NCI-H524 (cell line): ENCODE measurements around the gene KRTAP19-1.

Experiments
- DNase-seq, 2 experiments: peaks; one replicate each; lab custom pipeline; 2025; lab: John Stamatoyannopoulos, UW

The KRTAP19-1 gene

DNA sequence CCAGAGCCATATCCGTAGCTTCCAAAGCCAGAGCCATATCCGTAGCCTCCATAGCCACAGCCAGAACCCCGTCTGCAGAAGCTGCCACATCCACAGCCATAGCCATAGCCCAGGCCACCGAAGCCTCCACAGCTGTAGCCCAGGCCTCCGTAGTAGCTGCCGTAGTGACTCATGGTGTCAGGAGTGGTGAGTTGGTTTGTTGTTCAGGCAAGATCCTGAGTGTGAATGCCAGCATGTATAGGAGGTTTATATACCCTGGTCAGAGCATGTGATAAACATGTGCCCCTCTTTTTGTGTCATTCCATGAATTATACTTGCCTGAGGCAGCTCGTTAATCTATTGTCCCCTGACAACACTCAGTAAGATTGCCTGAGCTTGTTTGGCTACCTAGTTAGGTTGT is at the start of gene KRTAP19-1:
TSS of gene KRTAP19-1 (minus strand) at position 223 of the 400 bp plus-strand sequence. CDS start at position 173, 50 bp downstream.
- no peak for DNase-seq

DNA sequence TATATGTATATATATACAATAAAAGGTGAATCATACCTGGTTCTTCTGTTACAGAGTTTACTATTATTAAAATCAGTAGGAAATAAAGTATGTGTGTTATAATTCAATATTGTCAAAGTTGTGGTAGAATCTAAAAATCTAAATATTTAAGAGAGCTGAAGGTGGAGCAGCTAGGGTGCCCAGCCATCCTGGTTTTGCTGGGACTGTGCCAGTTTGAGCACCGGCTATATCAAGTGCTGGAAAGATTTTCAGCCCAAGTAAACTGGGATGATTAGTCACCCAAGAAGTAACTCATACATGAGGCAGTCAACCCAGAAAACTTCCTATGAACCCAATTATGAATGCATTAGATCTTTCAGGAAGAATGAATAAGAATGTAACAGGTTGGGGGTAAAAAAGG is 38.7 kb upstream of the KRTAP19-1 start:
- no peak for DNase-seq

DNA sequence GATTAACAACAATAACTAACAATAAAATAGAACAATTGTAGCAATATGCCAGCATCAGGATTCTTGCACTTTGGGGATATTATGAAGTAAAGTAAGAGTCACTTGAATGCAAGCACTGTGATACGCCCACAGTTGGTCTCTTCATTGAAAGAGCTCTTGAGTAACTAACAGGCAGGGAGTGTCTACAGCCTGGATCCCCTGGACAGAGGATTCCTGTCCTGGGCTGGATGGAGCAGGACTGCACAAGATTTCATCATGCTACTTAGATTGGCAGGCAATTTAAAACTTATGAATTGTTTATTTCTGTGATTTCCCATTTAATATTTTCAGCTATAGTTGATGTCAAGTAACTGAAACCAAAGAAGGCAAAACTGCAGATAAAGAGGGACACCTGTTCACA is 35.5 kb upstream of the KRTAP19-1 start:
- no peak for DNase-seq

DNA sequence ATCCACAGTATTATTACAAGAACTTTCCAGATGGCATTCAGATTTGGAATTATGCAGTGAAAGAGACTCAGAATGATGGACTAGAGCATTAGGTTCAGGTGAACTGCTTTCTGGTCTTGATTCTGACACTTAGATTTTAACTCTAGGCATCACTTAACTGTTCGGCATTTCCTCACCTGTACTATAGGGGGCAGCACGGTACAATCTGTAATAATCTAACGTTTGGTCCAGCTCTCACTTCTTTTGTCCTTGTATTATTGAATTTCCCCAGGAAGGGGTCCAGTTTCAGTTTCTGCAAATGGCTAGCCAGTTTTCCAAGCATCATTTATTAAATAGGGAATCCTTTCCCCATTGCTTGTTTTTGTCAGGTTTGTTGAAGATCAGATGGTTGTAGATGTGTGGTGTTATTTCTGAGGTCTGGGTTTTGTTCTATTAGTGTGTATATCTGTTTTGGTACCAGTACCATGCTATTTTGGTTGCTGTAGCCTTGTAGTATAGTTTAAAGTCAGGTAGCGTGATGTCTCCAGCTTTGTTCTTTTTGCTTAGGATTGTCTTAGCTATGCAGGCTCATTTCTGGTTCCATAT is 25.5 kb upstream of the KRTAP19-1 start:
- peak in 1 of 2 experiments; percentile 32 for DNase-seq

DNA sequence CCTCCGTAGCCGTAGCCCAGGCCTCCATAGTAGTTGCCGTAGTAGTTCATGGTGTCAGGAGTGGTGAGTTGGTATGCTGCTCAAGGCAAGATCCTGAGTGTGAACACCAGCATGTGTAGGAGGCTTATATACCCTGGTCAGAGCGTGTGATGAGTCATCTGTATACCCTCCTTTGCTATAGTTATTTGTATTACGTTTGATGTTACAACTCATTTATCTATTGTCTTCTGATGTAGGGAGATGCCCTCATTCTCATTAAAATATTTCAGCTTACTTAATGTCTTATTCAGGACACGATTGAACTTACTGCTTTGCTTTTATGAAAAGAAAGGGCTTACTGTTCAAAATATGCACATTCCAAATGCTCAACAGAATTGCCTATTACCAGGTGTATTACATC is 21.9 kb upstream of the KRTAP19-1 start, which contains the start of gene KRTAP19-5:
TSS of gene KRTAP19-5 (minus strand) at position 101 of the 400 bp plus-strand sequence. CDS start at position 50, 51 bp downstream.
- no peak for DNase-seq

DNA sequence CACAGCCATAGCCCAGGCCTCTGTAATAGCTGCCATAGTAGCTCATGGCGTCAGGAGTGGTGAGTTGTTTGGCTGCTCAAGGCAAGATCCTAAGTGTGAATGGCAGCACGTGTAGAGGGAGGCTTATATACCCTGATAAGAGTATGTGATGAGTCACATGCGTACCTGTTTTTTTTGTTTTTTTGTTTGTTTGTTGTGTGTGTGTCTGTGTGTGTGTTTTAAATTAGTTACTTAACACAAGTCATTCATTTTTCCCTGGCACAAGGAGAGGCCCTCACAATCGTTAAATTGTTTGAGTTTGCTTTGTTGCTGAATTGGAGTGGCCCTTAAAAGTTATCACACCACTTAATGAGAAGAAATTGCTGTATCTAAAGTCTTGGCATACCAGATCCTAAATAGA is 16.9 kb upstream of the KRTAP19-1 start, which contains the start of gene KRTAP19-4:
TSS of gene KRTAP19-4 (minus strand) at position 101 of the 400 bp plus-strand sequence. CDS start at position 46, 55 bp downstream.
- no peak for DNase-seq

DNA sequence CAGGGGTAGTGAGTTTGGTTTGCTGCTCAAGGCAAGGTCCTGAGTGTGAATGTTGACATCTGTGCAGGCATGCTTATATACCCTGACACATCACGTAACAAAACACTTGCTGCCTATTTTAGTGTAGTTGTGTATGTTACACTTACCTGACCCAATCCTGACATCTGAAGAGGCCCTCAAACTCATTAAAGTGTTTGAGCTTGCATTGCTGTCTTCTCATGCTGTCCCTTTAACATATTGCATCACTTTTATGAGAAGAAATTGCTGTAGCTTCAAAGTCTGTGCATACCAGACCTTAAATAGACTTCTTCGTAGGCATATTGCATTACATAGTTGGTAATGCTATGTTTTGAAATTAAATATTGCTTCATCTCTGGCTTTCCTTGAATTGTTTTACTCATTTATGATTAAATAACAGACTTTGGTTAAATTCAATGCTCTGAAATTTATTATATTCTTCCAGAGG is 11.8 kb upstream of the KRTAP19-1 start, which contains the start of gene KRTAP19-3:
TSS of gene KRTAP19-3 (minus strand) at position 51 of the 466 bp plus-strand sequence. CDS start 56 bp downstream, outside the sequence.
- DNase-seq = no peak

DNA sequence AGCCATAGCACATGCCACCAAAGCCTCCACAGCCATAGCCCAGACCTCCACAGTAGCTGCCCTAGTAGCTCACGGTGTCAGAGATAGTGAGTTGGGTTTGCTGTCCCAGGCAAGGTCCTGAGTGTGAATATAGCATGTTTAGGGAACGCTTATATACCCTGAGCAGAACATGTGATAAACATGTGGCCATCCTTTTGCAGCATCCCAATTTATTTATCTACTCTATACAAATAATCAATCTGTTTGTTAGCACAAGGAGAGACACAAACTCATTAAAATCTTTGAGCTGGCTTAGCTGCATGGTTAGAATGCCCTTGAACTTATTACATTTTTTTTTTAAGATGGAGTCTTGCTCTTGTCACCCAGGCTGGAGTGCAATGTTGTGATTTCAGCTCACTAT is 7.2 kb upstream of the KRTAP19-1 start, which contains the start of gene KRTAP19-2:
TSS of gene KRTAP19-2 (minus strand) at position 101 of the 400 bp plus-strand sequence. CDS start at position 13, 88 bp downstream.
- DNase-seq = no peak

DNA sequence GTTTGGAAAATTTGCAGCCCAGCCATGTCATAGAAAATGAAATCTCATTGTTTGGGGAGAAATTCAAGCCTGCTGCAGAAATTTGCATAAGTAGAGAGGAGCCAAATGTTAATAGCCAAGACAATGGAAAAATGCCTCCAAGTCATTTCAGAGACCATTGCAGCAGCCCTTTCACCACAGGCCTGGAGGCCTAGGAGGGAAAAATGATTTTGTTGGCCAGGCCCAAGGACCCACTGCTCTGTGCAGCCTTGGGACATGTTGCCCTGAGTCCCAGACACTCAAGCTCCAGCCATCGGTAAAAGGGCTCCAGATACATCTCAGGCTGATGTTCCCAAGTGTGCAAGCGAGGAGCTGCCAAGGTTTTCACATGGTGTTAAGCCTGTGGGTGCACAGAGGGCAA is 6.0 kb upstream of the KRTAP19-1 start:
- no peak for DNase-seq

DNA sequence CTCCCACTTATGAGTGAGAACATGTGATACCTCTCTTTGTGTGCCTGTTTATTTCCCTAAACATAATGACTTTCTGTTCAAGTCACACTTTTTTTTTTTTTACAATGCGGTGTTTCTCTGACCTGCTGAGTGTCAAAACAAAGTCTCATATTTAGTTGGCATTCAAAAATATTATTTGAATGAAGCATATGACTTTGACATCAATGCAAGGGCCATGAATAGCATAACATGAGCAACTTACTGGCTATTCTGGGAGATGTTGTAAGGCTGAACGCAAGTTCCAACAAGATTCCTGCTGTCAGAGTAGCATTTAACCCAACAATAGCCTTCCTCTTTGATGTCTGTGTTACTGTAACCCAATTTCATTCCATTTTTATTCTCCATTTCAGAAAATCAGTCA is 2.0 kb upstream of the KRTAP19-1 start:
- no peak for DNase-seq

DNA sequence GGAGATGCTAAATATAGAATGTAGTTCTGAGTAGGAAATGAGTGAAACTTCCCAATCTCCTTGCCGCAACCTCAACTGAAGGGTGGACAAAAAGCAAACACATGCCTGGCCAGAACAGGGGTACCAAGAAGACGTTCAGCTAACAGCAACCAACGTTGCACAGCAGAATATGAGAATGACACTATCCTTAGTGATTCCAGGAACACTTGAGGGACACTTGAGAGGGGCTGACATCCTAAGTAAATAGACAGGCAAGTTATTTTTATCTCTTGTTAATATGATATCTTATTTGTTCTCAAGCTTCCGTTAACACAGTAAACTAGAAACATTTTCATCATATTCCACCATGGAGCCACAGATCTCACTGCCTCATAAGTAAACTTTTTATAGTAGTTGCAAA is 908 bp downstream of the KRTAP19-1 start:
- no peak for DNase-seq

DNA sequence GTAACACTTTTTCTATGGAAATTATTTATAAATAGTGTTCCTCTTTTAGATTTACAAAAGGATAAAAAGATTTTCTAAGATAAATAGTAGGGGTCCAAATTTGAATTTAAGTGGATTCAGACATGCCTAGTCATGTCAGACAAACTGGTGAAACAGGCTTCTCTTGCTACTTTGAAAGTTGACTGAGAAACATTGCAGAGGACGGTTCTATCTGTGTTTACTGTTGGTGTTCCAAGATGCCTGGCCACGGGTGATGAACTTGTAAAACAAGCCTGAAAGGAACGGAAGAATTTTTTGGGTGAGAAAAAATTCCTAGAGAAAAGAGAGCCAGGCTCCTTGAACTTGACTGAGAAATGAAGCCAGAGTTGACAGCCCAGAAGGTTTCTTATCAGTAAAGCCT is 2.2 kb downstream of the KRTAP19-1 start:
- no peak for DNase-seq

DNA sequence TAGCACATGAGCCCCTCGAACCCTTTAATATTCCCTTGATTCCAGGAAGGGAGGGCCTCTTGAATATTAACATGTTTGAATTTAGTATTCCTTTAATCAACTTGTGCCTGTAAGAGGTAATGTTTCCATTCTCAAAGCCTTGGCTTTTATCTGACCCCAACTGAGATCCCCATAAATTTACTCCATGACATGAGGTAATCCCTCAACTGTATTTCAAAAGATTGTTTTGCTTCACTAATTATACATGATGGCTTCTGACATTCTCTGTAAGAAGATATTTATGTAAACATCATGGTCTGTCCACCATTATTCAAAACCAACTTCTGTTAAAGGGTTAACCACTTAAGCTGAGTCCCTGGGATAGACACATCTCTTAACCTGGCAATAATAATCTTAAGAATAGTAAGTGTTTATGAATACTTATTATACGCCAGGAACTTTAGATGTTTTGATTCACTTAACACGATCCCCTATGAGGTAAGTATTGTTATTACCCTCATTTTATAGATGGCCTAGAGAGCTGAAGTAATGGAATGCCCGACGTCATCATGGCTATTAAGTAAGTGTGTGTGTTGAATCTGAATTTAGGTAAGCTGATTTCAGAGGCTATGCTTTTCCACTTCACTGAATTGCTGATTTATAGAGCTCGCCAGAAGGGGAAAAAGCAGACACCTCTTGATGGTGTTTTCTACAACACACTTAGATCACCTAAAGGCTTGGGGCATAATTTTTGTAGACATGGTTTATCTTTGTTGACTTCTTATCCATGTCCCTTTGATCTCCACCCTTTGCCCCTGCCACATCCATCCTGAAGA is 11.1 kb downstream of the KRTAP19-1 start:
- no peak for DNase-seq

DNA sequence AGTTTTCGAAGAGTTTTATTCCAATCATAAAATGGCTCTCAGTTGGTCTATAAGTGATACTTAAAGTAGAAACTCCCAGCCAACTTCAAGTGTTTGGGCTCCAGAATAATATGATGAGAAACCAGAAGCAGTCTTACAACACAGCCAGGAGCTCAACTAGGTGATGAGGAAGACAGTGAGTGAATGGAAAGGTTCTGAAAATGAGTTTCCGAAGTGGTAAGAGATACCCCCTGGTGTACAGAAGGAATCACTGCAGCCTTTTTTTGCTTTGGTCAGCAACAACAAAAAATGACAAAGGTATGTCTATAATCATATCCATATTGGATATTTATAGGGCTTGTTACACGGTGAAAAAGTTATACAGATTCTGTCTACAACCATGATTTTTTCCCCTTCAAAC is 16.5 kb downstream of the KRTAP19-1 start:
- peak in 1 of 2 experiments; percentile 58 for DNase-seq

DNA sequence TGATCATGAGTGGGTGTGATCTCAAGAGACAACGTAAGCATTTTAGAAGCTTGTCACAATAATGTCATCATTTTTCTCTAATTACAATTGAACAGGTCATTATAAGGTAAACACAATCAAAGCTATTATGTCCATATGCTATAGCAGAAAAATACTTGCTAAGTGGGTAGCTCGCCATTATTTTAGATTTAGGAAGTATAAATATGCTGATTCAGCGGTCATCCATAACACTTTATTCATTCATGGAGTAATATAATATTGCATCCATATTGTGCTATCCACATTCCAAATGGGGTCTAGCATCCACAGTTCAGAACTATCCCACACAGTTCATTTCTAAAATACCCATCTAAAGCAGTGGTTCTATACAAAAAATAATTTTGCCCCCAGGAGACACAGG is 31.7 kb downstream of the KRTAP19-1 start:
- DNase-seq = no peak

DNA sequence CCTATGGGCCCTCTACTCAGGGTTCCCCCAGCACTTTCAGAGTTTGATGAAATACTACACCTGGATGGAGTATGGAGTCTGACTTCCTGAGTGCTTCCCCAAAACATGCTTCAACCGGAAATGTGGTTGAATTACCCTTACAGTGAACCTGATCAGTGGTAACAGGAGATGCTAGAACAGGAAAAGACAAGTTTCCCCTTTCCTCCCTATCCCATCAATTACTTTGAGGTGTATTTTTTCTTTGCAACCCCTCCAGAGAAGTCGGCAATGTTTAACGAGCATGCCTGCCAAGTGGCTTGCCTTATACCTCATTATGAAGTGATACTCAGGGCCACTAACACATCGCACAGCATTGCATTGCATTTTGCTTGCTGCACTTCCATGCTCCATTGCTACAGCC is 33.1 kb downstream of the KRTAP19-1 start:
- no peak for DNase-seq

DNA sequence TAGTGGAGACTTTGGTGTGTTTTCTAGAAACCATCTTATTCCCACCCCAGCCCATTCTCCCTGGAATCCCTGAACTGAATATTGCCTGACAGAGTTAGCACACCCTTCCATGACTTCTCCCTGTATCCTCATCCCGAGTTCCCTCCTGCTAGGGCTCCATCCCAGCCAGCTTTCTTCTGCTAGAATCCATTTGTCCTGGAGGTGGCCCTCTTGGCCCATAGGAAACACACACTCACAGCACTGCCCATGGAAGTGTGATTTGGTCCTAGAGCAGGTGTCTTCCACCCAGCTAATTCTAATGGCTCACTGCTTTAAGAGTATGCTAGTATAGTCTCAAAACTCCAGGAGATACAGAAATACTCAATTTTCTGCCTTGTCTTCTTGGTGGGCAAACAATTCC is 36.0 kb downstream of the KRTAP19-1 start:
- DNase-seq = no peak

DNA sequence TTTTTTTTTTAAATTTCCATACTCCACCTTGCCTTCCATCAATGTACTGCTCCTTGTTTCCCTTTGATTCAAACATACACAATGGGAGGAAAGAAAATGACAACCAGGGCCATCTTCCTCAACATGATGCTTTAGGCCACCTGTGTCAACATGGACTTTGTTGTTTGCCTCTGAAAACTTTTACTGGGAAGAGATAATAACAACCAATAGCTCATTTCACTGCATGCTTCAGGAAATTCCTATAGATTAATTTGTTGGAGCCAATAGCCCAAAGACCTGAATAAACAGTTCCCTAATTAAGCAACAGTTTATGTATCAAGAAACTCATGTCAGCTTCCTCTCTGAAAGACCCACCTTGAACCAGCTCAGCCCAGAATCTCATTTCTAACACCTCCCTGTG is 36.9 kb downstream of the KRTAP19-1 start:
- DNase-seq = no peak

DNA sequence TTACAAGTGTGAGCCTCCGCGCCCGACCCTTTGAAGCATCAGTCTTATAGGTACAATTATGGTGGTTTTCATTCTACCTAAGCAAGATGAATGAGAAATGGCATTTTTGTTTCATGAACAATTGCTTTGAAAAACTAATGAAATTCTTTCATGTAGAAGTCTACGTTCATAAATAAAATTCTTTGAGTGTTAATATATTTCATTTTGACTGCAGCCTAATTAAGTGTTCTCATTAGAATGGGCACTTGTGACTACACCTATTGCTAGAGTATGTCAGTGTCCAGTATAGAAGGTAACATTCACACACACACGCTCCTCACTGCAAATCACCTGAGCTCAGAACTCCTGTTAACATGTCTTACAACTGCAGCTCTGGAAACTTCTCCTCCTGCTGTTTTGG is 40.2 kb downstream of the KRTAP19-1 start, which contains the start of gene KRTAP15-1:
TSS of gene KRTAP15-1 (plus strand) at position 301 of the 400 bp plus-strand sequence. CDS start at position 354, 53 bp downstream.
- no peak for DNase-seq

DNA sequence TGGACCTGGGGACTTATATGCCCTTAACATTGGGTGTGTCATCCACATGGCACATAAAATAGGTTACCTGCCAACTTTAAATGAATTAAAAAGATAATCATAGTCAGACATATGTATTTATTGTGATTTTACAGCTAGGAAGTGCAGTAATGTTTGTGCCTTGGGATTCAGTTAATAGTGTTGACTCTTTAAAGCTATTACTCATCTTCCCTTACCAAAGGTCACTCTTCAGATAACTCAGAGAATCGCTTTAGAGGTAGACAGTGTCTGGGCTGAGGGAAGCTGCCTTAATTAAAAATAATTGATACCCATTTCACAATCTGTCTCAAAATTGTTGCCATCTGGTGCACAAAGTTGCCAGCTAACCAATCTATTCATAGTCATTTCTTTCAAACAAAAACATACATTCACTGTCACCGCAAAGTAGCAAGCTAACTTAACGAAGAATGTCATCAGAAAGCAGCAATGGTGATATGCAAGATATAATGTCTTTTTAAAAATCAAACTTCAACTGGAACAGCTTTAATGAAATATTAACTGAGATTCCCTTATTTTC is 43.1 kb downstream of the KRTAP19-1 start:
- DNase-seq = peak; percentile 57 to 83

DNA sequence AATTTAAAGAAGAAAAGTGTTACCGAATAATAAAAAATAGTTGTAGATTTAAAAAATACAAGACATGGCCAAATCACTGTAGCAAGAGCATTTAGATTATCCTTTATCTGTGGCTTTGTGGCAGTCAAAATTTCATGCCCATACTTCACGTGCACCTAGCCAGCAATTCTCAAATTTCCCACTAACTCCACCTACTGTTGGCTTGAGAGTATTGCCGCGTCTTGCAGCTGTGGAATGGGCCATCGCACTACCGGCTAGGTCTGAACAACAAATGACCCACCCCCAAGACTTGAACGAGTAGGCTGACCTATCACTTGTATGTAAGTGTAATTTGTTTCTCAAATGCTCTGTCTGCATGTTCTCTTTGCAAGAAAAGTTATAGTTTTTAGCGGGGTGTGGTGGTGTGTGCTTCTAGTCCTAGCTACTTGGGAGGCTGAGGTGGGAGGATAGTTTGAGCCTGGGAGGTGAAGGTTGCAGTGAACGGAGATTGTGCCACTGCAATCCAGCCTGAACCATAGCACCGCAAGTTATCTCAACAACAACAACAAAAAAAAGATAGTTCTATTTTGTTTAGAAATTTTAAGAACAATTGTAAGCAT is 46.0 kb downstream of the KRTAP19-1 start:
- DNase-seq = peak; percentile 18 to 55

DNA sequence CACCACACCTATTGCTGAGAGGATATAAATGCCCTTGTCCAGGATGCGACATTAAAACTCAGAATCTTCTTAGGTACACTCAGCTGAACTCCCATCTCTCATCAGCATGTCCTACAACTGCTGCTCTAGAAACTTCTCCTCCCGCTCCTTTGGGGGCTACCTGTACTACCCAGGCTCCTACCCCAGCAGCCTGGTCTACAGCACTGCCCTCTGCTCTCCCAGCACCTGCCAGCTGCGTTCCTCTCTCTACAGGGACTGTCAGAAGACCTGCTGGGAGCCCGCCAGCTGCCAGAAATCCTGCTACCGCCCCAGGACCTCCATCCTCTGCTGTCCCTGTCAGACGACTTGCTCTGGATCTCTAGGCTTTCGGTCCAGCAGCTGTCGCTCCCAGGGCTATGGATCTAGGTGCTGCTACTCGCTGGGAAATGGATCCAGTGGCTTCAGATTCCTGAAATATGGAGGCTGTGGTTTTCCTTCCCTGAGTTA is 50.0 kb downstream of the KRTAP19-1 start, which contains the start of gene KRTAP13-4:
TSS of gene KRTAP13-4 (plus strand) at position 51 of the 486 bp plus-strand sequence. CDS start at position 107, 56 bp downstream.
- no peak for DNase-seq
